GM21367 (cell line): ENCODE data around the gene ADM.
A peak's percentile ranks its signal among the peaks of the same experiment; 100 is the strongest.

ENCODE experiments used
- ATAC-seq: cut with Tn5 transposase; IDR thresholded peaks from one replicate; pipeline ENCODE4 v1.9.1; 2021; ENCODE audit not compliant: unreplicated experiment

ADM gene

DNA sequence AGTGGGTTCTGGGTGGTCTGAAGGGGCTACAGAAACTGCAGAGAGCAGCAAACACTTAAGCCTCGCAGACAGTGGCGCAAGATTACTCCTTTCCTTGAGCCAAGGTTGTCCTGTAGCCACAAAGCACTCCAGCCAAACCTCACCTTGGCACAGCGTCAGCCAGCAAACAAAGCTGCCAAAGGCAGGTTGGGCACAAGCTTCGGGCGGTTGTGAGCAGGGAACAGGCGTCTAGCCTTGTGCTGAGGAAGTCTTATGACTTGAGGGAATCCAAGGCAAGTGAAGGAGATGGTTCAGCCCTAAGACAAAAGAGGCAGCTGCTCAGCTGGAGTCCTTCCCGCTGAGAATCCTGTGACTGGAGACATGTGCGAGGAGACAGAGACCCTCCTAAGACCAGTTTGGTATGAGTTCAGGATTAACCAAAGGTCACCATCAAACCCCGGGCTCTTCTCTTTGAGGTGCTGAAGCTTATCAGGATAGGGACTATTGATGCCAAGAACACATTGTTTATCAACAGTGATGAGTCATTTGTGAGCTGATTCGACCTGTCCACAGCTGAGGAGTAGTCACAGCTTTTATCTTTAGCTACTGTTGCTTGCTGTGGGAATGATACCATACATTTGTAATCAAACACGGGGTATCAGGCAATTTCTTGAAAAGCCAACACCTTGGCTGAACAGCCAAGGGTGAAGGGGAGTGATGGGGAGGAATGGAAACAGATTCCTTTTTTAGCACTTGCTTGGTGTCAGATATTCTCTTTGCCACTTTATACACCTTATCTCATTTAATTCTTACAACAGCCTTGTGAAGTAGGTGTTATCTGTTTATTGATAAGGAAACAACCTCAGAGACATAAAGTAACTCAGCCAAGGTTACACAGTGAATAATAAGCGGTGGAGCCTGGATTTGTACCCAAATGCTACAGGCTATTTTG is 4.6 kb downstream of the ADM start:
- no peak for ATAC-seq

GRCh38 chr11:10310301-10310841 is 5.5 kb downstream of the ADM start:
- ATAC-seq = no peak

GRCh38 chr11:10311802-10312201 is 6.9 kb downstream of the ADM start:
- no peak for ATAC-seq

DNA sequence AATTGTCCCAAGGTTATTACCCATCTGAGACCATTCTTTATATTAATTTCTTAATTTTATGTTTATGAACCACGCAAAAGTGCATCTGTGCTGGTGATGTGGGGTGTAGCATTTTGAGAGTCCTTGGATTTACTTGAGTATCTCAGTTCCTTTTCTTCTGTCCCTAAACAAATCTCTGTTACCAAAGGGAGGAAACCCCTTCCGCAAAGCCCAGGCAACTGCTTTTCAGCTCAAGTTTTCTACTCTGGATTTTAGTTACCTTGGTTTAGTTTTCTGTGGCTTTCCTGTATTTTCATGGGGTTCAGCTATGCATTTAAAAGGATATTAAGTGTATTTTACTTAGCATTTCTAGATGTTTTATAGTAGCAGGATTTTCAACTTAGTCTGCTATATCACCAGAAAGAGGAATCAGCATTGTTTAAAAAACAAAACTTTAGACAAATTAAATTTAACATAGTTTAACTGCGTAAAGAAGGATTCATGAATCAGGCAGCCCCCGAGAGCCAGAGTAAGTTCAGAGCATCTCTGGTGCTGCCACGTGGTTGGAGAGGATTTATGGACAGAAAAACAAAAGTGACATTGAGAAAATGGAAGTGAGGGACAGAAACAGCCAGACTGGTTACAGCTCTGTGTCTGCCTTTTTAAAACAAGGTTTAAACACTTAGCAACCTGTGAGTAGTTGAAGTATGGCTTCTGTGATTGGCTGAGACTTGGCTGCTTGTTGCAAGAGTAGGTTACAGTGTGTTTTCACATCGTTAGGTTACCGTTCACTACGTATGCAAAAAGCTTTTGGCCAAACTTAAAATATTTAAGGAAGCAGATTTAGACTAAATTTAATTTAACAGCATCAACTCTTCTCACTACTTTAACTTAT is 9.6 kb downstream of the ADM start:
- peak; percentile 60 for ATAC-seq

- ATAC-seq = no peak
These were observed 10.2 kb downstream of the ADM start for GRCh38 chr11:10315083-10315482.

DNA sequence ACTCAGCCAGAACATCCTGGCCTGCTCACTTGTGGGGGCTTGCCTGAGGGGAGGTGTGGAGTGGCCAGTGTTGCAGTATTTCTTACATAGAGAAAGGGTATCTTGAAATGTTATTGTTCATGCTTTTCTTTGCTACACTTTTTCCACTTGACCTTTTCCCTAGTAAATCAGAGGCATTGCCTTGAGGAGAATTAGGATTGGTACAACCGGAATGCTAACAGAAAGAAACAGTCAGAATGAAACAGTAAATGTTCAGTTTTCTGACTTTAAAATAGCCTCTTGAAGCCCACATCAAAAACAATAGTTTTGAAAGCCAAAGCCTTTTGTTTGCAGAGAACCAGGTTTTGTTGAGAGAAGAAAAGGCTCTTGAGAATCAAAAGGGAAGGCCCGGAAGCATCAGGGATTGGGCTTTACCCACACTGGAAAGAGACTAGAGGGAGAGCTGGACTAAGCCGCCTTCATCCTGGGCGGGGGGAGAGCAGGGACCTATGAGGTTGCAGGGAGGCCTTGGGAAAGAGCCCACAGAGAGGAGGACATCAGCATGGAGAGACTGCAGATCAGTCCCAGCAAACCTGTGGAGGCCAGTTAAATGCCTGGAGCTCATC is 12.4 kb downstream of the ADM start:
- ATAC-seq = peak; percentile 17

GRCh38 chr11:10317776-10318526 is 13.1 kb downstream of the ADM start:
- peak; percentile 42 for ATAC-seq

GRCh38 chr11:10318527-10318802 is 13.6 kb downstream of the ADM start:
- no peak for ATAC-seq

GRCh38 chr11:10319702-10320558 is 15.1 kb downstream of the ADM start:
- ATAC-seq = no peak

DNA sequence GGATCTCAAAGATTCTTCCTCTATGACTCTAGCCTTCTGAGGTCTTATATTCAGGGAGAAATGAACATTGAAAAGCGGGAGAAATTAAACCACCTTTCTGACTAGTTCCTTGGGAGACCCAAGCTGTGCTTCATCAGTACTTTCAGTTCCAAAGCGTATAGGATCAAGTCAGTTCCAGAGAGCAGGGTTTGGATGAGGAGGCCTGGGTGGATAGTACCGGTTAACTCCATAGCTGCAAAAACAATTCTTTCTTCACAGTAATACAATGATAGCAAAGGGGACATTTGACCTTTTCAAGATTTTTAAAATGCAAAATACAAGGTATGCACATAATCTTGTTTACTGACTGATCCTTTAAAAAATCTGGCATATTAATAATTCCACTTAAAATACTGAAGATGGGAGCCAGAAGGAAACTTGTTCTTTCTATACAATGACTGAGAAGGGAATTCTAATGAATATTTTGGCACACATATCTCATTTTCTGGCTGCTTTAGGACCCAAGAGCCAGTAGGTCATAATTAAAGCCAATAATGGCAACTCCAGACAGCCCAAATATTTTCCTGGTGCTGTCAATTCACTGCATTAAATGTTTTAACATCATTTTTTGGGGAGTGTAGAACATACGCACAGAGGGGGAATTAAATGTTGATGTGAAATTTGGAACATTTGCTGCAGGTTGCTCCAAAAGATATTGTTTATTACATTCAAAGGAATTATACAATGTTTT is 16.0 kb downstream of the ADM start:
- ATAC-seq = no peak

DNA sequence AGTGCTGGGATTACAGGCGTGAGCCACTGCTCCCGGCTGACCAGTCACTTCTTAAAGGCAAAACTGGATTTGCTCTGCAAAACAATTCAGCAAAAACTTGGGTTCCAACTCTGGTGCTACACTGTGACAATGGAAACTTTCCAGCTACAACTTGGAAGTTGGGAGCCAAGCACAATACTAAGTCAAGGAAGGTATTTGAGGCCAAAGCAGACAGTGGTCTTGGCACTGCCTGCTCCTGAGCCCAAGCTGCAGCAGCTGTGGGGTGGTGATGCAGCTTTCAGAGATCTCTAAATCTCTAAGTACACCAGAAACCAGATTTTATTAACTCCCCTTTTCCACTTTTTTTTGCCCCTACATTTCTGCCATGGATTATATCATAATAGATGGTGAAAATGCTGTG is 17.5 kb downstream of the ADM start:
- no peak for ATAC-seq

- no peak for ATAC-seq
These were observed 18.2 kb downstream of the ADM start for GRCh38 chr11:10322830-10323792.

- no peak for ATAC-seq
These were observed 18.9 kb downstream of the ADM start for GRCh38 chr11:10323793-10324170.

DNA sequence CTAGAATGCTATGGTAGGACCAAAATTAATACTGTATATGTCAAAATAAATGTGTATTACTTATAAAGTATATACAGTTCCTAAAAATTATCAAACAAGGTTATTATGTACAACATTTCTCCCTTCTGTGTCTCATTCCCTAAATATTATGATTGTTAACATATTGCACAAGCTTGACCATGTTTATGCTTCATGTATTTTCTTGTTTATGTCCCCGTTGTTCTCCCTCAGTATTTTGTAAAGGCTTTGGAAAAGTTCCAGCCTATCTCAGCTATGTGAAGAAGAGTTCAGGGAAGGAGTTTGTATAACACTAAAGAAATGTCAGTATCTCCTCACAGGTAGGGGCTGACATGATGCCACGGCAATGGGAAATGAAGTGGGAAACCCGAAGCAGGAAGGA is 19.6 kb downstream of the ADM start:
- ATAC-seq = no peak

DNA sequence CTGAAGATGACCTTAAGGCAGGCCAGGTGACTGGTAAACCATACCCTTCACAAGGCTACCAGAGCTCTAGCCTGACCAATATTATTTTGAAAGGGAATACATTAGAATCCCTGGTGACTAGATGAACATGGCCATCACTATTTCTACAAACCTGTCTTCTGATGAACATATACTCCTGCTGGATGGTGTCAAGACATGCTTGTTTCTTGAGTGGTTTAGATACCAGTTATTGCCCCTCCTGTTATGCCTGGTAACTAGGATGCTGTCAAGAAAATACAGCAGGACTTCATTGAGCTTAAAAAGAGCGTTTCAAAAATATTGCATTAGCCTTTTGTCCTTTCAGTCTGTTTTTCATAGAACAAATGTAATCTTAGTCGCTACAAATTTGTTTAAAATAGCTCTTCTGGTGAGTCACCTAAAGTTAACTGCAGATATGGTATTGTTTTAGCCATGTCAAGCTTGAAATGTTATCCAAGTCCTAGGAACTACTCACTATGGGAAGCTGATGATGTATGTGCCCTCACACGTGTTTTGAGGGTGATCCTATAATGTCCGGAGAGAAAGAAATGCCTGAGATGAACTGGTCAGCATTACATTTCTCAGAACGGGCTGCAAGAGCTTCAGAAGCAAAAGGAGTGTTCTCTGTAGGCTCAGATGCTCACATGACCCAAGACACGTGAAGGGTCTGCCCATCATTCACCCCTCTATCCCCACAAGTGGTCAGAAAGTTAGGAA is 20.6 kb downstream of the ADM start:
- no peak for ATAC-seq

DNA sequence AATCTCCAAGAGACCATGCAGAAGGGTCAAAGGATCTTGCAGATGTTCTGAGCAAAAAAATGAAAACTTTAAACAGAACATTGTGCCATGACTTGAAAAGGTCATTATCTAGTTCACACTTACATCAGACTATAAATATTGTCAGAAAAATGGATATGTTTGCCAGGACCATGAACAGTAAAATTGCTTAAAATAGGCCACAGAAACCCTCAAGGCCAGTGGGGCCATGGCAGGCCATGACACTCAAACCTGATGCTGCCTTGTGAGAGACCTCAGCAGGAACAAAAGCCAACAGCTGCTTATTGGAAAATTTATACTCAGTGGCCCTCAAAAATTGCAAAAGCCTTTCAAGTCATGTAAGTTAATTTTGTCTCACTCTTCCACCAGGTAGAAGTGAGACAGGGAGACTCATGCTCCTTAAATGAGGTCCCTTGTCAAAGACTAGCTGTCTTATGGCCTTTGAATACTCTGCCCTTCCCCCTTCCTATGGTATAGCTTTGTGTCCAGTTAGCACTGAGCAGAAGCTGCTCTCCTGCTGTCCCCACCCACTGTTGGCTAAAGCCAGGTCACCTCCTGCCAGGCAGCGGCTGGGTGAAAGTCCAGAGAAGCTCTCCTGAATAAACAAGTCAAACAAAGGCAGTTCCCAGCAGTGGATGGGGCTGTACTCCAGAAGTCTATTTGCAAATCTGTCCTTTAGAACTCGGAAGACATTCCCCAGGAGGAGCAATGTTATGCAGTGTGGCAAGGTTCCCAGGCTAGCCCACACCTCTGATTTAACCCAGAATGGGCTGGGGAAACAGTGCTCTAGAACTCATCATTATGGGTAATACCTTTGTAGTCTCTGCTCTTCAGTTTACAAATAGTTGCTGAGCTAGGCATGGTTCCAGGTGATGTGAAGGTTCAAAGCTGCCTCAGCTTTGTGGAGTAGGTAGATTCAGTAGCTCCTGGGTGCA is 21.4 kb downstream of the ADM start:
- no peak for ATAC-seq
